Neuronal stem cell (in vitro differentiated cells): ENCODE data around the gene PIGU.

Source experiments
- DNase-seq: peaks from one replicate; pipeline ENCODE4 v3.0.0-alpha.2; 2013; ENCODE audit warnings: low spot score
- H2AFZ ChIP-seq: one replicate; pipeline ENCODE4 v1.6.1; 2013; ENCODE audit warnings: mild to moderate bottlenecking, low read length, inconsistent platforms
- H2AK5ac ChIP-seq: 2 replicates; pipeline ENCODE4 v1.6.1; 2013; ENCODE audit warnings: low read depth, mild to moderate bottlenecking, inconsistent platforms, low read length, moderate library complexity, mixed read lengths
- H2BK120ac ChIP-seq: 2 replicates; pipeline ENCODE4 v1.6.1; 2013; ENCODE audit warnings: low read depth, mild to moderate bottlenecking, inconsistent platforms, low read length, moderate library complexity, mixed read lengths
- H2BK12ac ChIP-seq: one replicate; pipeline ENCODE4 v1.6.1; 2013; ENCODE audit warnings: low read length, inconsistent platforms
- H2BK15ac ChIP-seq: 2 replicates; pipeline ENCODE4 v1.6.1; 2013; ENCODE audit warnings: mild to moderate bottlenecking, low read length, inconsistent platforms, mixed read lengths
- H2BK5ac ChIP-seq: one replicate; pipeline ENCODE4 v1.6.1; 2013; ENCODE audit warnings: inconsistent platforms, mild to moderate bottlenecking, low read length, moderate library complexity
- H3K14ac ChIP-seq: one replicate; pipeline ENCODE4 v1.6.1; 2013; ENCODE audit warnings: low read length, inconsistent platforms
- H3K18ac ChIP-seq: 2 replicates; pipeline ENCODE4 v1.6.1; 2013; ENCODE audit warnings: low read length, inconsistent platforms
- H3K23ac ChIP-seq: 2 replicates; pipeline ENCODE4 v1.6.1; 2013; ENCODE audit warnings: low read depth, mild to moderate bottlenecking, mixed read lengths, low read length, inconsistent platforms; ENCODE audit not compliant: poor library complexity
- H3K27ac ChIP-seq: replicated peaks from 3 replicates; pipeline ENCODE4 v1.5.1; 2013; ENCODE audit warnings: low read length, inconsistent platforms
- H3K27me3 ChIP-seq, 3 experiments: 2 replicates each; pipeline ENCODE4 v1.6.1; 2013; ENCODE audit warnings: low read length in 3 of 3, mild to moderate bottlenecking in 2 of 3, inconsistent platforms in 1 of 3, low read depth in 1 of 3, mixed read lengths in 1 of 3, moderate library complexity in 1 of 3; ENCODE audit not compliant: control insufficient read depth in 3 of 3, insufficient read depth in 3 of 3
- H3K36me3 ChIP-seq, 2 donors: replicated peaks in 1 of 2; 2 replicates each; pipeline ENCODE4 v1.6.1; 2013; ENCODE audit warnings: low read length in 2 of 2; ENCODE audit not compliant: control insufficient read depth in 2 of 2, insufficient read depth in 2 of 2
- H3K4ac ChIP-seq: 2 replicates; pipeline ENCODE4 v1.6.1; 2013; ENCODE audit warnings: inconsistent platforms, mild to moderate bottlenecking, low read length, moderate library complexity
- H3K4me1 ChIP-seq, 2 donors: 1 replicate in 1 of 2; 2 replicates in 1 of 2; pipeline ENCODE4 v1.6.1; 2013; ENCODE audit warnings: low read length in 2 of 2, low read depth in 1 of 2; ENCODE audit not compliant: control insufficient read depth in 2 of 2, insufficient read depth in 1 of 2
- H3K4me2 ChIP-seq: one replicate; pipeline ENCODE4 v1.6.1; 2013; ENCODE audit warnings: mild to moderate bottlenecking, low read length, inconsistent platforms; ENCODE audit not compliant: insufficient read depth, poor library complexity, severe bottlenecking
- H3K4me3 ChIP-seq, 2 donors: 2 replicates each; pipeline ENCODE4 v1.5.1; 2013; ENCODE audit warnings: low read length in 2 of 2, mild to moderate bottlenecking in 2 of 2, inconsistent platforms in 1 of 2, moderate library complexity in 1 of 2
- H3K79me1 ChIP-seq: one replicate; pipeline ENCODE4 v1.6.1; 2013; ENCODE audit warnings: low read depth, mild to moderate bottlenecking, inconsistent platforms, low read length, moderate library complexity
- H3K9ac ChIP-seq: one replicate; pipeline ENCODE4 v1.6.1; 2013; ENCODE audit warnings: mild to moderate bottlenecking, low read depth, low read length, inconsistent platforms; ENCODE audit not compliant: poor library complexity
- H3K9me3 ChIP-seq, 2 donors: replicated peaks in 1 of 2; 2 replicates each; pipeline versions ENCODE3 to v1.6.1; 2013; ENCODE audit warnings: low read length in 2 of 2, mild to moderate bottlenecking in 2 of 2, inconsistent platforms in 1 of 2, low read depth in 1 of 2, mixed read lengths in 1 of 2, moderate library complexity in 1 of 2; ENCODE audit not compliant: control insufficient read depth in 2 of 2, insufficient read depth in 1 of 2
- H4K8ac ChIP-seq: one replicate; pipeline ENCODE4 v1.6.1; 2013; ENCODE audit warnings: low read depth, mild to moderate bottlenecking, inconsistent platforms, low read length, moderate library complexity
- H4K91ac ChIP-seq: one replicate; pipeline ENCODE4 v1.6.1; 2013; ENCODE audit warnings: low read length, low read depth, mild to moderate bottlenecking, inconsistent platforms; ENCODE audit not compliant: poor library complexity
- WGBS, 2 donors: extraction: QIAGEN DNeasy Blood & Tissue Kit; methylation state at CpG; one replicate each; pipeline ENCODE4 v1.1.7; 2013; ENCODE audit warnings: missing lambda C conversion rate in 2 of 2, mixed read lengths in 1 of 2; ENCODE audit not compliant: insufficient read length in 2 of 2, insufficient replicate concordance in 1 of 2; ENCODE audit errors: extremely low coverage in 2 of 2; 5-methylcytosine and 5-hydroxymethylcytosine counted together

Gene PIGU

GRCh38 chr20:34539756-34540155, 137.1 kb downstream of the PIGU start:
- Histone ChIP-seq H3K27me3 (no peaks in the 10 kb centered on the region), H3K79me1 (no peaks in the 10 kb centered on the region), H2BK5ac (no peak overlapping the region), H4K91ac (no peak overlapping the region), H3K4me3 (no peak overlapping the region), H4K8ac (no peak overlapping the region), H3K23ac (no peak overlapping the region), H2BK120ac (no peak overlapping the region), H3K14ac (no peak overlapping the region), H3K4ac (no peak overlapping the region), H2BK12ac (no peak overlapping the region), H2AK5ac (no peak overlapping the region), H3K18ac (no peak overlapping the region), H3K4me2 (no peak overlapping the region), H2BK15ac (no peak overlapping the region), H3K36me3 (peaks cover 41 to 75% of the 10 kb centered on the region in 2 donors), H3K9me3 (no peaks in the 10 kb centered on the region), H3K27ac (no peak overlapping the region), H2AFZ (no peak overlapping the region), H3K9ac (no peak overlapping the region), H3K4me1 (peaks cover 0 to 4% of the 10 kb centered on the region in 2 donors)
- DNase-seq, result no peak
- no CpG with 5 or more reads among the region's 8 CpGs for WGBS, 2 donors

GRCh38 chr20:34538671-34539123, 138.2 kb downstream of the PIGU start:
- H2BK15ac ChIP-seq, result no peak overlapping the region
- no peak overlapping the region for H3K14ac ChIP-seq
- no CpG with 5 or more reads among the region's 5 CpGs for WGBS, 2 donors
- no peak overlapping the region for H2AK5ac ChIP-seq
- H2AFZ ChIP-seq, result no peak overlapping the region
- H3K4me1 ChIP-seq, result no peaks in the 10 kb centered on the region
- no peak overlapping the region for H4K91ac ChIP-seq
- H3K27ac ChIP-seq, result no peak overlapping the region
- no peaks in the 10 kb centered on the region for H3K9me3 ChIP-seq
- H3K18ac ChIP-seq, result no peak overlapping the region
- H2BK120ac ChIP-seq, result no peak overlapping the region
- peaks cover 48 to 84% of the 10 kb centered on the region in 2 donors for H3K36me3 ChIP-seq
- no peak overlapping the region for H4K8ac ChIP-seq
- H3K79me1 ChIP-seq, result no peaks in the 10 kb centered on the region
- DNase-seq, result no peak
- no peaks in the 10 kb centered on the region for H3K27me3 ChIP-seq
- no peak overlapping the region for H3K9ac ChIP-seq
- no peak overlapping the region for H3K4me2 ChIP-seq
- no peak overlapping the region for H3K23ac ChIP-seq
- no peak overlapping the region for H2BK5ac ChIP-seq
- no peak overlapping the region for H2BK12ac ChIP-seq
- H3K4ac ChIP-seq, result no peak overlapping the region
- no peak overlapping the region for H3K4me3 ChIP-seq

GRCh38 chr20:34537651-34538050, 139.2 kb downstream of the PIGU start:
- Histone ChIP-seq H3K27ac (no peak overlapping the region), H3K36me3 (peaks cover 54 to 92% of the 10 kb centered on the region in 2 donors), H2BK120ac (no peak overlapping the region), H3K23ac (no peak overlapping the region), H2AFZ (no peak overlapping the region), H2BK15ac (no peak overlapping the region), H3K18ac (no peak overlapping the region), H3K9me3 (no peaks in the 10 kb centered on the region), H3K4me1 (no peaks in the 10 kb centered on the region), H3K9ac (no peak overlapping the region), H3K4me3 (no peak overlapping the region), H2BK5ac (no peak overlapping the region), H3K79me1 (peaks cover 4% of the 10 kb centered on the region), H3K14ac (no peak overlapping the region), H4K8ac (no peak overlapping the region), H4K91ac (no peak overlapping the region), H3K4ac (no peak overlapping the region), H2AK5ac (no peak overlapping the region), H2BK12ac (no peak overlapping the region), H3K4me2 (no peak overlapping the region), H3K27me3 (no peaks in the 10 kb centered on the region)
- no peak for DNase-seq
- no CpG with 5 or more reads among the region's 8 CpGs for WGBS, 2 donors

GRCh38 chr20:34536798-34537394, 140.0 kb downstream of the PIGU start:
- Histone ChIP-seq H2BK12ac (no peak overlapping the region), H2BK5ac (no peak overlapping the region), H3K4me3 (peak overlapping the region in 1 of 2 donors; percentile 48), H3K4me2 (no peak overlapping the region), H3K36me3 (peaks cover 57 to 95% of the 10 kb centered on the region in 2 donors), H3K79me1 (peaks cover 5% of the 10 kb centered on the region), H3K14ac (no peak overlapping the region), H3K9me3 (no peaks in the 10 kb centered on the region), H2AFZ (no peak overlapping the region), H4K91ac (no peak overlapping the region), H4K8ac (no peak overlapping the region), H3K18ac (no peak overlapping the region), H2BK15ac (no peak overlapping the region), H3K27ac (no peak overlapping the region), H3K4me1 (no peaks in the 10 kb centered on the region), H2BK120ac (no peak overlapping the region), H3K27me3 (no peaks in the 10 kb centered on the region), H3K4ac (no peak overlapping the region), H3K9ac (no peak overlapping the region), H2AK5ac (no peak overlapping the region), H3K23ac (no peak overlapping the region)
- DNase-seq, result no peak
- WGBS, 2 donors, result no CpG with 5 or more reads among the region's 10 CpGs
